HTR-8/SVneo (cell line): ENCODE measurements around the gene CYP4A22.
A peak's percentile ranks its signal among the peaks of the same experiment; 100 is the strongest.
"Not testable (repeated sequence)": the region's sequence is repeated elsewhere in the genome, so short reads cannot be mapped to it uniquely, and the experiment has no call there.

ENCODE experiments used
- DNase-seq: peaks from one replicate; pipeline ENCODE4 v3.0.0; 2011; ENCODE audit warnings: low spot score, mixed read lengths; ENCODE audit not compliant: insufficient read length
- FAIRE-seq: peaks from 2 replicates; lab custom pipeline; 2011; peaks lifted over from hg19 to GRCh38; lab: Jason Lieb, UNC

The CYP4A22 gene

DNA sequence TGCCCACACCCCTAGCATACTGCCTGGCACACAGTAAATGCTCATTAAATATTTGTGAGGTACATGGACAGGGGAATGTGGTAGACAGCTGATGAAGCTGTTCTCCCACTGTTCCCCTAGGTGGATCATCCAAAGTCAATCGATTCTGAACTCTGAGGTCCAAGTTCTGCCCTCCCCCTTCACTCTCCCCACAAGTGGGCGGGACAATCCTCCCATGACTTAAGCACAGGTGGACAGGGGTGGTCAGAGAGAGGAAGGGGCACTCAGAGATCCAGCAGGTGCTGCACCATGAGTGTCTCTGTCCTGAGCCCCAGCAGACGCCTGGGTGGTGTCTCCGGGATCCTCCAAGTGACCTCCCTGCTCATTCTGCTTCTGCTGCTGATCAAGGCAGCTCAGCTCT, at the start of gene CYP4A22:
Gene CYP4A22, plus strand, starts transcription at position 244 of the 400 bp plus-strand sequence. Its CDS starts 45 bp downstream, at position 289.
- DNase-seq (no peak), FAIRE-seq (no peak)

DNA sequence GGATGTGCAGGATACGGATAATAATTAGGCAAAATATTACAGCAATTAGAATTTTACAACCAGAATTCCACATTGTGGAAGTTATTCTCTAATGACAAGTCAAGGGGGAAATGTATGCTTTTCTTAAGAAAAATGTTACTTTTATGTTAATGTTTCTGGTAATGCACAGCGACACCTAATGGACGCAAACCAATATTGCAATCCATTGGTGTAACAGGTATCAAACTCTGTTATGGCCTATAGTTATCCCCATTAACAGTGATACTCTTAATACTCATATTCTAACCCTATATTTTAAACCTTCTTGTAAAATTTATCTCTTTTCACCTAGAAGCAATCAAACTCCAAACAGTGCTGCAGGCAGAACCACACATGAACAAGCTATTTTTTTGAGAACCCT, 47.9 kb upstream of the CYP4A22 start:
- not testable (repeated sequence) for FAIRE-seq

GRCh38 chr1:47091476-47091875, 45.8 kb upstream of the CYP4A22 start:
- not testable (repeated sequence) for DNase-seq
- peak; percentile 42 for FAIRE-seq

More for the DNA sequence above, 47.9 kb upstream of the CYP4A22 start:
- not testable (repeated sequence) for DNase-seq

GRCh38 chr1:47104816-47105215, 32.4 kb upstream of the CYP4A22 start:
- FAIRE-seq, result no peak
- no peak for DNase-seq

DNA sequence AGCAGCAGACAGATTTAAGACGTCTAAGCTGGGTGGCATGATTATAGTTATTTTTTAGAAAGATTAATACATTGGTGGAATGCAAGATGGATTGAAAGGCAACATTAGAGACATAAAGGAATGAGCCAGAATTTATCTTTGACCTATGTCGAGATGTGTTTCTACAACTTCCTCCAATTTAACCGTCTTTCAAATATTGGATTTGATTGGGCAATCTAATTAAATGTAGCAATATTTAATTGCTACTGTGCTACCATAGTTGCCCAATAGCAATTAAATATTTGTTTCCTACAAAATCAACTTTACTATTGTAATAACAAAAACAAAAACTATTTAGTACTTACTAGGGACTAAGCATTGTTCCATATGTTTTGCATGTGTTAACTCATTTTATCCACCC, 30.4 kb upstream of the CYP4A22 start:
- no peak for FAIRE-seq
- DNase-seq, result no peak

DNA sequence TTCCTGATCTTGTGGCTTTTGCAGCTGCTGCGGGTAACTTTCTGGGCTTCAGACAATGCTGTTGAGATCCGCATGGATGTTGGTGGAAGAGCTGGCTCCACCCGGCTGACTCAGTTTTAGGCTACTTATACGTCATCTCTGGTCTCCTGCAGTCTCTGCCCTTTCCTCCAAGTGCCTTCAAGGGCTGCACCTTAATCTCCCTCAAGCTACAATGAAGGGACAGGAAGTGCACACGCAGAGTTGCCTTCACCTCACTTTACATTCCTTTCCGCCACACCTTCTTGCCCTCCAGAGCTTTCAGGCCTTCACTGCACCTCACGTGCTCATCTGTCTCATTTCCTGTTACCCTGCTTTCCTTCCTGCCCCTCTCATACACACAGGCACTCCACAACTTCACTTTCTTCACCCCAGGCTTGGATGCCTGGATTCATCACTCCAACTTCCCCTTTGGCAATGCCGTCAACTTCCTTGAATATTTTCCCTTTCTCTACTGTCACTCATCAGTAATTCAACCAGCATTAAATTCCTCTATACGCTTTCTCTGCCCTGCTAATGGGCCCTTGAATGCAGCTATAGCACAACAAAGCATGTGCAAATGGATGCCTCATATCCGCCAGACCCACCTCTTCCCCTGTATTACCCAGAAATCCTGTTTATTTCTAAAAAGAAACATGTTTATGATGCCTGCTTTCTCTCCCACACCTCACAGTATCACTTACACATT, 29.2 kb upstream of the CYP4A22 start:
- DNase-seq (peak; percentile 8), FAIRE-seq (peak; percentile 86)

DNA sequence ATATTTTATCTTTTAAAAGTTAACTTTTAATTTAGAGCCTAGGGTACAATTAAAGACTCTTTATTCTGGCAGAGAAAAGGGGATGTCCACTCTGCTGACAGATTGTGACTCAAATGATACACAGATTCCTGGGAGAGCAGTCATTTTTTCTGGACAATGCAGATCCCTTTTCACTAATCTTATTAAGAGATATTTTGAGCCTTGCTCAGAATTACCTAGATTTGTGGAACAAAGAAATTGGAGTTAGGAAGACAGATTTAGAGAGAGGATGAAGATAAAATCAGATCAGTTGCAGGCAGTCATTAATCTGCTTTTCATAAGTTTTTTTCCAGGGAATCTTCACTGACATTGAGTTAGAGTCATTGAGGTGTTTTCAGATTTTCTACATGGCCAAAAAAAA, 27.8 kb upstream of the CYP4A22 start:
- FAIRE-seq, DNase-seq: not testable (repeated sequence)

- DNase-seq (no peak), FAIRE-seq (no peak)
Observed at GRCh38 chr1:47113178-47113577, 24.1 kb upstream of the CYP4A22 start.

- not testable (repeated sequence) for FAIRE-seq, DNase-seq
Observed at GRCh38 chr1:47121039-47121438, 16.2 kb upstream of the CYP4A22 start.

- DNase-seq, FAIRE-seq: not testable (repeated sequence)
Observed at GRCh38 chr1:47124834-47125233, 12.4 kb upstream of the CYP4A22 start.

GRCh38 chr1:47126997-47127396, 10.2 kb upstream of the CYP4A22 start:
- not testable (repeated sequence) for DNase-seq, FAIRE-seq

GRCh38 chr1:47128221-47128620, 9.0 kb upstream of the CYP4A22 start:
- FAIRE-seq (no peak), DNase-seq (no peak)

- FAIRE-seq, DNase-seq: not testable (repeated sequence)
Observed at GRCh38 chr1:47128854-47129253, 8.4 kb upstream of the CYP4A22 start.

GRCh38 chr1:47129489-47130230, 7.6 kb upstream of the CYP4A22 start:
- not testable (repeated sequence) for FAIRE-seq, DNase-seq

GRCh38 chr1:47132665-47133064, 4.6 kb upstream of the CYP4A22 start:
- not testable (repeated sequence) for FAIRE-seq, DNase-seq

DNA sequence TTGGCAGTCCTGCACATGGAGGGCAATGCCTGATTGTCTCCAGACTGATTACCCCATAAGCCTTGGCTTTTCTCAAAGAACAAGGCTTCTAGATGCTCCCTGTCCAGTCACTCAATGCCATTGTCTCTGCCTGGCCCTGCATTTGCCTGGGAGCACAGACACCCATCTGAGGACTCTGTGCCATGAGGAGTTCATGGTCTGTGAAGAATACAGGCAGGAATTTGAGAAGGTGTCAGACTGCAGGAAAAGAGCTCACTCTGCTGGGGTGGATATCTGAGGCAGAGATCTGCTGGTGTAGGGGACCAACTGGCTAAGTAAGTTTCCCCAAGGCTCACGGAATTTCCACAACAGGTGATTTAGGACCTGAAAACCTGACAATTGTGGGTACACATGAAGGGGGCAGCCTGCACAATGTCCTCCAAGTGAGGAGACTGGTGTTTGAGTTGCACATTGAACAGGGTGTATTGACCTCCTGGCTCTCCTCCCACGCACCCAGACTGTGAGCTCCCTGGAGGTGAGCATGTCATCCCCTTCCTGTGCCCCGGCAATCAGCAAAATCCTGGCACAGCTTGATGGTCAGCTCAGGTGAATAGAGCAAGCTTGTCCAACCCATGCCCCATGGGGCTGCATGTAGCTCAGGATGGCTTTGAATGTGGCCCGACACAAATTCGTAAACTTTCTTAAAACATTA, 829 bp downstream of the CYP4A22 start:
- no peak for FAIRE-seq
- no peak for DNase-seq

DNA sequence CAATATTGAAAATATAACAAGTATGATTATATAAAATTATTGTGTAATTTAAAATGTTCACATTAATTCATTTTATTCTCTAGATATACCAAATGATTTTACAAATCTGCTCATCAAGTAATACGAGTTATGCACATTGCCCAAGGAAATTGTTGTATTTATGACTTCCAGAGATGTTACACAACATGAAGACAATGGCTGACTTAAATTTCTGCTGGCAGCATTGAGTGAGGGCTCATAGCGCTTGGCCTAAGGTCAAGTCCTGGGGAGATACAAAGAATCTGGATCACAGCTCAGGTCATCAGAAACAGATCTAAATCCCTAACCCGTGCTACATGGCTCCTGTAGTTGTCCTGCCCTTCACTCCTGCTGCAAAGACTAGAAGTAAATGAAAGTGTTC, 3.1 kb downstream of the CYP4A22 start:
- not testable (repeated sequence) for DNase-seq, FAIRE-seq

DNA sequence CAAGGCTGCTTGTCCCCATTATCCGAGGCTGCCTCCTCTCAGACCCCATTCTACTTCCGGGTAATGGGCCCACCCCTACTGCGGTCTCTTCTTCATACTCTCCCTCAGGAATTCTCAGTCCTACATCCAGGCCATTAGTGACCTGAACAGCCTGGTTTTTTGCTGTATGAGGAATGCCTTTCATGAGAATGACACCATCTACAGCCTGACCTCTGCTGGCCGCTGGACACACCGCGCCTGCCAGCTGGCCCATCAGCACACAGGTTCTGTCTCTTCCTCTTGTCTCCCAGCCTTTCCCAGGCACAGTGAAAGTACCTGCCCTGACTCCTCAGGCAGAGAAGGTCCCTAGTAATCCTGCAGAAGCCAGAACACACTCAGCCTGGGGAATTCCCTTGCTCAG, 6.4 kb downstream of the CYP4A22 start:
- not testable (repeated sequence) for FAIRE-seq

GRCh38 chr1:47146495-47146894, 9.3 kb downstream of the CYP4A22 start:
- FAIRE-seq, DNase-seq: not testable (repeated sequence)

More for the DNA sequence above, 6.4 kb downstream of the CYP4A22 start:
- DNase-seq, result not testable (repeated sequence)

DNA sequence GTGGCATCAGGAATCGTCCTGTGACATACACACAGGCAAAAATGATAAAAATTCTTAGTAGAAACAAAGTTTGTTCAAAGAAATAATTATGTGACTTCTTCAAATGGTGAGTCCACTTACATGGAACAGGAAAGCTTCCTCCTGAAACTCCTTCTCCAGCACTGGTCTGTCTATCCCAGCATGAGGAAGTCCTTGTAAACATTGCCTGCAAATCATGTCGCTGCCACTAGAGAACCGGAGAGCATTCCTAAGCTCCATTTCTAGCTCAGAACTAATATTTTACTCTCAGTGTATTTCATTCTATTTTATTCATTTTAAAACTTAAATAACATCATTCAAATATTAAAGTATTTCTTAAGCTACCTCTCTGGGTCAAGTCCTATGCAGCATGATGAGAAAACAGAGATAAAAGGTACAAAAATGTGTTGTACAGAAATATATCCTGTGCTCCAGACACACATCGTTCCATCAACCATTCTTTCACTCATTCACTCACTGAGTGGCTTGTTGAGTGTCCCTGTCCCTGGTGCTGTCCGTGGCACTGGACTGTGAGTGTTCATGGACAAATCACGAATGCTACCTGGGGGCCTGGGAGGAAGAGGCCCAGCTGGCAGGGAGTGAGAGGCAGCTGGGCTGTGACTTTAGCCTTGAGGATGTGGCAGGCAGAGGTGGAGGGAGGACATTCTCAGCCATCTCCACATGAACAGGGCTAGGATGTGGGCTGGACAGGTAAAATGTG, 10.0 kb downstream of the CYP4A22 start:
- FAIRE-seq, result no peak

More for the DNA sequence above, 10.0 kb downstream of the CYP4A22 start:
- DNase-seq, result no peak
